Measurements from ENCODE around the gene TMEM201.
A peak's percentile ranks its signal among the peaks of the same experiment; 100 is the strongest.

The TMEM201 gene

GRCh38 chr1:9600861-9601834 is 12.4 kb downstream of the TMEM201 start:
- no peak for DNase-seq (ENCODE audit: low spot score)

- DNase-seq (ENCODE audit: low spot score), result no peak
Measured at GRCh38 chr1:9601942-9602793, 13.5 kb downstream of the TMEM201 start.

DNA sequence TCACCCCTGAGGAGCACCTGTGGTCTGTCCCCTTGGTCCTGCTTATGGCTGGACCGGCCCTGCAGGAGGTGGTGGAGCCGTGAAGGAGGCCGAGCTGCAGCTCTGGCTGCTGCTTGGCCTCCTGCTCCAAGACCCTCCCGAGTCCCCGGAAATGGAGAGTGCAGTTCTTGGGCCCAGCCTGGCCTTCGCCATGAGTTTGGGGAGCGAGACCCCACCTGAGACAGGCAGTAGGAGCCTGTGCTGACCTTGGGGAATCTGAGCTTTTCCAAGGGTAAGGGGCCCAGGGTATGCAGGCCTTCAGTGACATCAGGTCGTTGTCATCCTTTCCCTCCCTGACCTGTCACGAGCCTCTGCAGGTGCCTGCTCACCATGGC is 14.1 kb downstream of the TMEM201 start:
- DNase-seq (ENCODE audit: low spot score), result no peak

DNA sequence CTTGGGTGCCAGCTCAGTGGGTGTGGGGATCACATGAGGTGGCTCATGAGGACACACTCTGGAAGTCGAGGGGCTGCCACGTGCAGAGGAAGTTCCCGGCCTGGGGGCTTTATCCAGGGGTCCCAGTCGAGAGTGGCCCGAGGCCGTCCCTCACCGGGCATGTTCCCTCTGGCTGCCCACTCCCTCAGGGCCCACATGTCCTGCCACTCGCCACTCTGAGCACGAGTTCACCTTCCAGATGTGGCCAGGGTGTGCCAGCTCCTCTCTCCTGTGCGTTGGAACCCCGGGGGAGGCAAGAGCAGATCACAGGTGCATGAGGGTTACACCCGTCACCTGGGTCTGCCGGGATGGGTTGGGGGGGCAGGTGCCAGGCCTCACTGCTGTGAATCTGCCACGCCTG is 14.6 kb downstream of the TMEM201 start:
- DNase-seq (ENCODE audit: low spot score), result no peak

DNA sequence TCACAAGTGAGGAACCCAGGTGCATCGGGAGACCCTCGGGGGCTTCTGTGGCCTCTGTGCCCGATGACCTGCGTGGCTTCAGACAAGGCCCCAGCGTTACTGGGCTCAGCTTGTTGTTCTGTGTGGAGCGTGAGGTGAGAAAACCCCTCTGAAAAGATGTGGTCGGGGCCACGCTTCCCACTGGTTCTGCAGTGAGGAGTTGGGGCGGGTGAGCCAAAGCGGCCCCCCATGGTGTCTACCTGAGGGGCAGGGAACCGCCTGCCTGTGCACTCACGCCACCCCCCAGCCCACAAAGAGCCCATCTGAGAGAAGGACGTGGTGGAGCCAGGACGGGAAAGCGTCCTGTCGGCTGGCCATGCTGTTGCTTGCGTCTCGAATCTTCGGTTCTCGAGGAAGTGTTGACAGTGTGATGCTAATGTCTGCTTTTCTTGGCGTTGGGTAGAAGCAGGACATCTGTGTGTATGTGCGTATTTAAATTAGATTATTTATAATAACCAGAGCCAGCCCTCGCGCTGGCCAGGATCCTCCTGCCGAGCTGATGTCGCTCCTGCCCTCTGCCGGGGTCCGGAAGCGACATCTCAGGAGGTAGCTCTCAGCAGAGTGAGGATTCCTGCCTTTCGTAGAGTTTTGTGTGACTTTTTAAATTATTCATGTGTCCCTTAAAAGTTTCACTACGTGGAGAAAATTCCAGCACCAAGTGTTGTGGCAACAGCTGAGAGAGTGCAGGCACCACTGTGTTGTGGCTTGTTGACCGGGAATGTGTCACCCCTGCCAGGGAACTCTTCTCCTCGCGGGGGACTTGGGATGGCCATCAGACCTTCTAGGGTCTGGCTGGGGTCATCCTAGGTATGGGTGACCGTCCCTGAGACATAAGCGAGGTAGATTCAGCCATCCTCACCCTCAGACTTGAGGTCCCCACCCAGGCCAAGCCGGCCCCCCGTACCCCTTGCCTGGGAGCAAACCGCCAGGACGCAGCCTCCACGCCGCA is 15.3 kb downstream of the TMEM201 start:
- no peak for DNase-seq (ENCODE audit: low spot score)

GRCh38 chr1:9604836-9605235 is 16.1 kb downstream of the TMEM201 start:
- no peak for DNase-seq (ENCODE audit: low spot score)

DNA sequence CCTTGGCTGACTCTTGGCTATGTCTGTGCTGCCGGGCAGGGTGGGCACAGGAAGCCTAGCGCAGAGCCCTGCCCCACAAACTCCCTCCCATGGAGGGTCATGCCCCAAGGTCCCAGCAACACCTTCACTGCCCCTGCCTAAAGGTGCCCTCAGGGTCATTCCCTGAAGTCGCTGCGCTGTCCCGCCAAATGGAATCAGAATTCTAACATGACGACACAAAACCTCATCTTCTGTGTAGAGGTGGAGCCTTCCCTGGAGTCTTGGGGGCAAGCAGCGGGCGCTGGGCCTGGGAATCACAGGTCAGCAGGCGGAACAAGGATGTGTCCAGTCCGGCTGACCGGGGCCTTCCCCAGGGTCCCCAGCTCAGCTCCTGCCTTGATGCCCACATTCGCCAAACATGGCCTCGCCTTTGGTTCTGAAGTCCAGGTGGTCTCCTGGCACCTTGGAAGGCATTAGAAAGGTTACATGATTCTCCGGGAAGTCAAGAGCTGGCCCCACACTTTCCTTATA is 17.3 kb downstream of the TMEM201 start:
- DNase-seq (ENCODE audit: low spot score), result no peak

DNA sequence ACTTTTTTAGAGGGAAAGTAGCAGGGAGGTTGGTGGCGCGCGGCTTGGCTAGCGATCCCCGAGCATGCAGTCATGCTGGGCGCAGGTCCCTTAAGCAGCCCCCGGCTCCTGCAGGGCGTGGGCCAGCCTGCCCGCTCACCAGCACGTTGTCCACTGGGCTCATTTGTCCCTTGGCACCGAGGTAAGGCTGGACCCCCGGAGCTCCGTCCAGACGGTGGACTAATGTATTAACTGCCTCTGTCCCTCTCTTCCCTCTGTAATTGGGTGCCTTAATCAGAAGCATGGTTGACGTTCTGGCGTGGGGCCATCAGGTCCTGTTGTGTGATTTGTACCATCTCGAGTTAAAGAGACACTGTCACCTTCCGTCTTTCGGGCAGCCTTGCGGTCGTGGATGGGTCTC is 17.7 kb downstream of the TMEM201 start:
- no peak for DNase-seq (ENCODE audit: low spot score)

- DNase-seq (ENCODE audit: low spot score), result no peak
Measured at GRCh38 chr1:9606948-9607347, 18.2 kb downstream of the TMEM201 start.

- no peak for DNase-seq (ENCODE audit: low spot score)
Measured at GRCh38 chr1:9607352-9607751, 18.6 kb downstream of the TMEM201 start.

DNA sequence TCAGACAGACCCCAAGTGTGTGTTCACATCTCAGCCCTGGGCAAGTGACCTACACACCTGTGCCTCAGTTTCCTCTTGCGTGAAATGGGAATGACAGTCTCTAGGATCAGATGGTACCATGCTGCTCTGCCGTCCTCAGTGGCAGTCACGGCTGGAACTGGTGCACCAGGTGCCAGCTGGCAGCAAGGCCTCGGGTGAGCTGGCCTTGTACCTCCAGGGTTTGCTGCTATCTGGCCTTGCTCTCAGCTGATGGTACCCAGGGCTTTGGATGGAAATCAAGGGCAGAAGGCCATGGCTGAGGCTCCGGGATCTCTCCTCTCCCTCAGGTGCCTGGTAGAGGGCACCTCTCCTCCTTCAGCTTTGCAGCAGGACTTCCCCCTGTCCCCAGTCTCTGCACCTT is 21.3 kb downstream of the TMEM201 start:
- DNase-seq (ENCODE audit: low spot score), result no peak

- no peak for DNase-seq (ENCODE audit: low spot score)
Measured at GRCh38 chr1:9610548-9610947, 21.8 kb downstream of the TMEM201 start.

DNA sequence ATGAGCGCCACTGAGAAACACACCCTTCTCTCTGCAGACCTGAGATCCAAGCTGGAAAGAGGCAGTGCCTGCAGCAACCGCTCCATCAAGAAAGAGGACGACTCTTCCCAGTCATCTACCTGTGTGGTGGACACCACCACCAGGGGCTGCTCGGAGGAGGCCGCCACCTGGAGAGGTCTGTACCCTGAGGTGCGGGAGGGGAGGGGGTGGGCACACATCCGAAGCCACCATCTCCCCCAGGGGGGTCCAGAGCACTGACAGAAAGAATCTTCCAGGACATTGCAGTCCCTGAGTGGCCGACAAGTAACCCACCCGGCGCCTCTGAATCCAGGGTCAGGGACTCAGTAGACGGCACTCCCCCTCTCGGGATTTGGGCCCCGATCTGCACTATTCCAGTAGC is 23.0 kb downstream of the TMEM201 start:
- no peak for DNase-seq (ENCODE audit: low spot score)

GRCh38 chr1:9612162-9612845 is 23.6 kb downstream of the TMEM201 start:
- DNase-seq (ENCODE audit: low spot score), result no peak

DNA sequence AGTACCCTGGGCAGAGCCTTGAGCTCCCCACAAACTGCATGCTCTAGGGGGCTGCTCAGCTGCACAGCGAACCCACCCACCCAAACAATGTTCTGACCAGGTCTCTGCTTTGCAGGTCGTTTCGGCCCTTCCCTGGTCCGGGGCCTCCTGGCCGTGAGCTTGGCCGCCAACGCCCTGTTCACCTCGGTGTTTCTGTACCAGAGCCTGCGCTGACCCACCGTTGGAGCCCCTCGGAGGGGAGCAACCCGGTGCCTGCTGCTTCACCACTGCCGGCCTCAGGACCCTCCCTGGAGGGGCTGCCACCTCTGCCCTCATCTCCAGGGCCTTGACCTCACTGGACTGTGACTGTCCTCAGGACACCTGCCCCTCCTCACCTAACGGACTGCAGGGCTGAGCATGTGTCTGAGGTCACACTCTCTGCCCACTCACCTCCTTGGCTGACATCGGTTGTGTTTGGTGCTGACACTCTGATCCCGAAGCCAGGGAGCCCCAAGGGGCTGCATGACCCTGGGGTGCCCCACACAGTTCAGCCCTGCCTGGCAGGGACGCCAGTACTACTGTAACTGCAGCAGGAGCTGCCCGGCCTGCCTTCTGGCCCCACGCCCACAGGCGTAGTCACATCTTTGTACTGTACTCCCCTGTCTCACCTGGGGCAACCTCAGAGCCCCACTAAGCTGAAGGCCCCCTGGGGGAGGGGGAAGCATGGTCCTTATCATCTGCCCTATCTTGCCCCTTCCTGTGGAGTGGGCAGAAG is 24.3 kb downstream of the TMEM201 start:
- no peak for DNase-seq (ENCODE audit: low spot score)

- no peak for DNase-seq (ENCODE audit: low spot score)
Measured at GRCh38 chr1:9613625-9614299, 25.1 kb downstream of the TMEM201 start.

GRCh38 chr1:9615316-9616063 is 26.8 kb downstream of the TMEM201 start:
- peak; percentile 53 for DNase-seq (ENCODE audit: low spot score)

GRCh38 chr1:9618909-9619679 is 30.4 kb downstream of the TMEM201 start:
- no peak for DNase-seq (ENCODE audit: low spot score)
